GM12878 (cell line): ENCODE data around the gene BMAL2. TPM values are rescaled to one million over a fixed set of nuclear protein-coding genes. Genes with fewer than 3 reads are reported as not detected.

Source experiments
- ATAC-seq: fragments of 200-7000 bp; cut with Tn5 transposase; 3 replicates; pipeline ENCODE4 v1.9.1; 2020; ENCODE audit warnings: mild to moderate bottlenecking, moderate library complexity
- BruUV-seq: library from RNA; stranded (reverse); fragments of 400-500 nt; replicated peaks from 2 replicates; lab custom pipeline; 2021; lab: Mats Ljungman, UMichigan
- CTCF ChIA-PET: fragments of 300-600 bp; sonication (Branson Sonifier 250); formaldehyde crosslinking; extraction: SDS; loops from one replicate; lab custom pipeline; 2021; ENCODE audit warnings: inconsistent platforms; lab: Yijun Ruan, JAX
- POLR2A ChIA-PET: fragments of 350-600 bp; formaldehyde crosslinking; extraction: SDS; loops from one replicate; lab custom pipeline; 2021; ENCODE audit warnings: inconsistent platforms; lab: Charles Lee
- RAD21 ChIA-PET: fragments of 300-600 bp; sonication (Branson Sonifier 250); formaldehyde crosslinking; loops from one replicate; lab custom pipeline; 2023; ENCODE audit warnings: antibody characterized with exemption; ENCODE audit not compliant: unreplicated experiment; lab: Charles Lee
- SMC1A ChIA-PET: fragments of 300-600 bp; sonication (Branson Sonifier 250); formaldehyde crosslinking; loops from one replicate; lab custom pipeline; 2023; ENCODE audit not compliant: unreplicated experiment, uncharacterized antibody; lab: Charles Lee
- DNase-seq: peaks from one replicate; pipeline ENCODE4 v3.0.0-alpha.2; 2011; ENCODE audit warnings: low read depth, low spot score
- FAIRE-seq: peaks from 3 replicates; lab custom pipeline; 2011; peaks lifted over from hg19 to GRCh38; lab: Jason Lieb, UNC
- H2AFZ ChIP-seq: 2 replicates; pipeline ENCODE4 v1.6.0; 2011; ENCODE audit warnings: low read depth, low read length, control low read depth; ENCODE audit not compliant: control insufficient read depth
- H3K27ac ChIP-seq: 2 replicates; pipeline ENCODE4 v1.5.1; 2011; ENCODE audit warnings: control low read depth; ENCODE audit not compliant: control insufficient read depth, insufficient read depth
- H3K27me3 ChIP-seq, 2 experiments: replicated peaks in 1 of 2; 2 replicates each; pipeline versions ENCODE4 v1.6.0 to v1.6.1; 2011; ENCODE audit warnings: low read length in 1 of 2; ENCODE audit not compliant: control insufficient read depth in 2 of 2, insufficient read depth in 2 of 2
- H3K36me3 ChIP-seq, 2 experiments: 2 replicates each; pipeline ENCODE4 v1.5.1; 2011; ENCODE audit warnings: low read length in 1 of 2; ENCODE audit not compliant: control insufficient read depth in 2 of 2, insufficient read depth in 2 of 2
- H3K4me1 ChIP-seq: 2 replicates; pipeline ENCODE4 v1.6.1; 2011; ENCODE audit warnings: mild to moderate bottlenecking, low read length, moderate library complexity, mixed read lengths; ENCODE audit not compliant: control insufficient read depth, insufficient read depth
- H3K4me2 ChIP-seq: 2 replicates; pipeline ENCODE4 v1.6.0; 2011; ENCODE audit warnings: control low read depth; ENCODE audit not compliant: control insufficient read depth, insufficient read depth
- H3K4me3 ChIP-seq: fragments of 200-600 bp; sonication (generic); 2 replicates; pipeline ENCODE4 v1.5.1; 2016
- H3K79me2 ChIP-seq: 2 replicates; pipeline ENCODE4 v1.6.0; 2011; ENCODE audit warnings: low read length; ENCODE audit not compliant: control insufficient read depth, insufficient read depth
- H3K9ac ChIP-seq: 2 replicates; pipeline ENCODE4 v1.8.0; 2011; ENCODE audit warnings: low read length, control low read depth, mixed read lengths; ENCODE audit not compliant: control insufficient read depth, insufficient read depth
- H3K9me3 ChIP-seq: replicated peaks from 3 replicates; pipeline ENCODE4 v1.5.1; 2011; ENCODE audit warnings: mild to moderate bottlenecking, low read length; ENCODE audit not compliant: control insufficient read depth, insufficient read depth
- H4K20me1 ChIP-seq: 2 replicates; pipeline ENCODE4 v1.6.0; 2011; ENCODE audit not compliant: control insufficient read depth, insufficient read depth
- DPF2 ChIP-seq: fragments of 450-650 bp; IDR thresholded peaks from 2 replicates; pipeline ENCODE4 v1.6.1; 2017; ENCODE audit warnings: mild to moderate bottlenecking
- EGR1 ChIP-seq, 2 experiments: IDR thresholded peaks; 1 replicate in 1 of 2; 2 replicates in 1 of 2; pipeline ENCODE4 v1.6.1; 2011 to 2012; ENCODE audit warnings: low read depth in 2 of 2, low read length in 2 of 2, borderline replicate concordance in 1 of 2, mild to moderate bottlenecking in 1 of 2, moderate library complexity in 1 of 2
- ETV6 ChIP-seq, 2 experiments: fragments of 450-650 bp in 1 of 2; IDR thresholded peaks in 1 of 2; conservative IDR thresholded peaks in 1 of 2; 2 replicates each; pipeline ENCODE4 v1.6.1; 2014; ENCODE audit warnings: antibody characterized with exemption in 1 of 2, borderline replicate concordance in 1 of 2, low read depth in 1 of 2, mild to moderate bottlenecking in 1 of 2, moderate library complexity in 1 of 2
- EZH2 ChIP-seq: IDR thresholded peaks from 2 replicates; pipeline ENCODE4 v1.6.1; 2012; ENCODE audit warnings: low read depth, mild to moderate bottlenecking, control low read depth, inconsistent platforms, low read length, borderline replicate concordance; ENCODE audit not compliant: control insufficient read depth
- GABPA ChIP-seq: IDR thresholded peaks from 2 replicates; pipeline ENCODE4 v1.6.1; 2014; ENCODE audit warnings: antibody characterized with exemption, low read depth, mild to moderate bottlenecking, inconsistent platforms
- IRF4 ChIP-seq: IDR thresholded peaks from 2 replicates; pipeline ENCODE4 v1.6.1; 2011; ENCODE audit warnings: low read depth, low read length
- POU2F2 ChIP-seq: IDR thresholded peaks from 3 replicates; pipeline ENCODE4 v1.6.1; 2011; ENCODE audit warnings: low read depth, mild to moderate bottlenecking, low read length, borderline replicate concordance
- RELB ChIP-seq: fragments of 450-650 bp; IDR thresholded peaks from 2 replicates; pipeline ENCODE4 v1.6.1; 2017; ENCODE audit warnings: low read depth, mild to moderate bottlenecking, moderate library complexity
- SKIL ChIP-seq: fragments of 450-650 bp; IDR thresholded peaks from 2 replicates; pipeline ENCODE4 v1.6.1; 2017; ENCODE audit warnings: mild to moderate bottlenecking, low read depth, inconsistent platforms; ENCODE audit not compliant: poor library complexity, severe bottlenecking
- SMAD5 ChIP-seq: IDR thresholded peaks from 2 replicates; pipeline ENCODE4 v1.6.1; 2016; ENCODE audit warnings: antibody characterized with exemption, low read depth
- SUPT20H ChIP-seq: IDR thresholded peaks from 2 replicates; pipeline ENCODE4 v1.6.1; 2011; ENCODE audit warnings: low read depth, mild to moderate bottlenecking, low read length, moderate library complexity, borderline replicate concordance; ENCODE audit not compliant: control insufficient read depth
- WGBS: methylation state at CpG from one replicate; pipeline ENCODE4 v1.1.6; 2016; ENCODE audit warnings: low lambda C conversion rate; ENCODE audit not compliant: insufficient replicate concordance, insufficient coverage; ENCODE audit errors: missing lambda C conversion rate; 5-methylcytosine and 5-hydroxymethylcytosine counted together
- in situ Hi-C: fragments of 300-500 bp; cut with MboI; formaldehyde crosslinking; loops from 9 replicates; pipeline ENCODE4 v1.14.3; 2018; ENCODE audit warnings: mixed read lengths
- intact Hi-C: fragments of 100-400 bp; cut with micrococcal nuclease; formaldehyde crosslinking; loops from one replicate; pipeline ENCODE4 v1.14.2; 2022; ENCODE audit not compliant: unreplicated experiment
- polyA plus RNA-seq, 11 experiments: library from polyadenylated mRNA; depleted of rRNA in 4 of 11; unstranded in 6 of 11; stranded (reverse) in 5 of 11; fragments of >200 nt; fragmentation: Nextera tagmentation in 4 of 11; fragmentation: Illumina TruSeq in 1 of 11; extraction: Ambion mirVana in 4 of 11; extraction: Trizol in 1 of 11; gene quantifications; 1 replicate in 1 of 11; 2 replicates in 10 of 11; pipeline versions ENCODE4 v1.2.1 to v1.2.3, GENCODE V29; 2011 to 2016; ENCODE audit warnings: inconsistent platforms in 2 of 11, missing spikeins in 2 of 11, low read depth in 1 of 11
- total RNA-seq, 4 experiments: library from RNA; depleted of rRNA in 3 of 4; stranded (reverse); fragments of >200 nt in 3 of 4; fragmentation: Illumina TruSeq in 1 of 4; extraction: Trizol in 1 of 4; gene quantifications; 2 replicates each; pipeline versions ENCODE4 v1.2.1 to v1.2.3, GENCODE V29; 2013 to 2021
- TF ChIP-seq, protein P1 (sequence below), 3 experiments: IDR thresholded peaks in 2 of 3; conservative IDR thresholded peaks in 1 of 3; 2 replicates each; pipeline ENCODE4 v1.5.1; 2011; ENCODE audit warnings: low read depth in 3 of 3, low read length in 3 of 3, mild to moderate bottlenecking in 3 of 3, control low read depth in 2 of 3, moderate library complexity in 2 of 3, inconsistent platforms in 1 of 3, mixed read lengths in 1 of 3; ENCODE audit not compliant: control insufficient read depth in 2 of 3, insufficient read depth in 1 of 3; ENCODE audit errors: extremely low read depth in 1 of 3
- TF ChIP-seq, protein P2 (sequence below): fragments of 450-650 bp; formaldehyde crosslinking; IDR thresholded peaks from 2 replicates; pipeline ENCODE4 v1.4.0; 2020; ENCODE audit warnings: mild to moderate bottlenecking, moderate library complexity

BMAL2 gene
- total and polyA plus RNA-seq, 10 of the 15 experiments (the other 5 are each of a cell fraction or from before 2014, with no cell fraction given), result 7.9 to 53.6 (median 35.5) TPM

- no peaks in the 10 kb centered on the region for H3K4me1 ChIP-seq
- WGBS, result 94% methylated on average over 7 of the region's 7 CpGs
- ChIA-PET POLR2A (no interaction called here), SMC1A (interaction anchor here (0.9 to 2.6 kb wide), 3 partner anchors 9 to 22 kb away, joined by 3 to 8 read pairs (median 5); no protein-coding TSS in a partner anchor), RAD21 (interaction anchor here (1.0 kb wide), 1 partner anchor 14 kb away, joined by 3 read pairs; no protein-coding TSS in a partner anchor), CTCF (interaction anchor here (0.9 kb wide), 2 partner anchors 9 to 49 kb away, joined by 3 to 5 read pairs; no protein-coding TSS in a partner anchor)
- H3K27me3 ChIP-seq, result no peaks in the 10 kb centered on the region
- in situ Hi-C loops, result no loop called here
- no peak for FAIRE-seq
- DNase-seq, result no peak
- H3K9me3 ChIP-seq, result no peaks in the 10 kb centered on the region; the same call in 2 of the 3 replicates
- no peak overlapping the region for H3K27ac ChIP-seq
- H3K9ac ChIP-seq, result no peak overlapping the region
- H2AFZ ChIP-seq, result no peak overlapping the region
- intact Hi-C loops, result no loop called here
- H3K79me2 ChIP-seq, result peaks cover 46% of the 10 kb centered on the region
- ATAC-seq, result no peak
- H4K20me1 ChIP-seq, result no peaks in the 10 kb centered on the region
- no TSS peak for BruUV-seq
- H3K36me3 ChIP-seq, result 0 out of 4 replicates have a peak, but pooled peaks cover 0 to 2% of the 10 kb centered on the region in 2 experiments
- no peak overlapping the region for H3K4me3 ChIP-seq
- H3K4me2 ChIP-seq, result no peak overlapping the region
- TF ChIP-seq POU2F2, result no peak
- no peak for TF ChIP-seq IRF4
- no peak for TF ChIP-seq GABPA
- no peak for TF ChIP-seq ETV6 (conservative IDR thresholded peaks at IDR 0.05 in 1 of 2, IDR thresholded peaks at IDR 0.05 in 1 of 2; ENCODE audit: borderline replicate concordance in 1 of 2, low read depth in 1 of 2)
- no peak for TF ChIP-seq DPF2
- TF ChIP-seq, protein P1, sequence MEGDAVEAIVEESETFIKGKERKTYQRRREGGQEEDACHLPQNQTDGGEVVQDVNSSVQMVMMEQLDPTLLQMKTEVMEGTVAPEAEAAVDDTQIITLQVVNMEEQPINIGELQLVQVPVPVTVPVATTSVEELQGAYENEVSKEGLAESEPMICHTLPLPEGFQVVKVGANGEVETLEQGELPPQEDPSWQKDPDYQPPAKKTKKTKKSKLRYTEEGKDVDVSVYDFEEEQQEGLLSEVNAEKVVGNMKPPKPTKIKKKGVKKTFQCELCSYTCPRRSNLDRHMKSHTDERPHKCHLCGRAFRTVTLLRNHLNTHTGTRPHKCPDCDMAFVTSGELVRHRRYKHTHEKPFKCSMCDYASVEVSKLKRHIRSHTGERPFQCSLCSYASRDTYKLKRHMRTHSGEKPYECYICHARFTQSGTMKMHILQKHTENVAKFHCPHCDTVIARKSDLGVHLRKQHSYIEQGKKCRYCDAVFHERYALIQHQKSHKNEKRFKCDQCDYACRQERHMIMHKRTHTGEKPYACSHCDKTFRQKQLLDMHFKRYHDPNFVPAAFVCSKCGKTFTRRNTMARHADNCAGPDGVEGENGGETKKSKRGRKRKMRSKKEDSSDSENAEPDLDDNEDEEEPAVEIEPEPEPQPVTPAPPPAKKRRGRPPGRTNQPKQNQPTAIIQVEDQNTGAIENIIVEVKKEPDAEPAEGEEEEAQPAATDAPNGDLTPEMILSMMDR (IDR thresholded peaks at IDR 0.05 in 2 of 3, conservative IDR thresholded peaks at IDR 0.05 in 1 of 3; ENCODE audit: control insufficient read depth in 2 of 3, extremely low read depth in 1 of 3, insufficient read depth in 1 of 3, low read depth in 3 of 3, low read length in 3 of 3), result no peak
- TF ChIP-seq SKIL, result no peak
- no peak for TF ChIP-seq SUPT20H
- TF ChIP-seq, protein P2, sequence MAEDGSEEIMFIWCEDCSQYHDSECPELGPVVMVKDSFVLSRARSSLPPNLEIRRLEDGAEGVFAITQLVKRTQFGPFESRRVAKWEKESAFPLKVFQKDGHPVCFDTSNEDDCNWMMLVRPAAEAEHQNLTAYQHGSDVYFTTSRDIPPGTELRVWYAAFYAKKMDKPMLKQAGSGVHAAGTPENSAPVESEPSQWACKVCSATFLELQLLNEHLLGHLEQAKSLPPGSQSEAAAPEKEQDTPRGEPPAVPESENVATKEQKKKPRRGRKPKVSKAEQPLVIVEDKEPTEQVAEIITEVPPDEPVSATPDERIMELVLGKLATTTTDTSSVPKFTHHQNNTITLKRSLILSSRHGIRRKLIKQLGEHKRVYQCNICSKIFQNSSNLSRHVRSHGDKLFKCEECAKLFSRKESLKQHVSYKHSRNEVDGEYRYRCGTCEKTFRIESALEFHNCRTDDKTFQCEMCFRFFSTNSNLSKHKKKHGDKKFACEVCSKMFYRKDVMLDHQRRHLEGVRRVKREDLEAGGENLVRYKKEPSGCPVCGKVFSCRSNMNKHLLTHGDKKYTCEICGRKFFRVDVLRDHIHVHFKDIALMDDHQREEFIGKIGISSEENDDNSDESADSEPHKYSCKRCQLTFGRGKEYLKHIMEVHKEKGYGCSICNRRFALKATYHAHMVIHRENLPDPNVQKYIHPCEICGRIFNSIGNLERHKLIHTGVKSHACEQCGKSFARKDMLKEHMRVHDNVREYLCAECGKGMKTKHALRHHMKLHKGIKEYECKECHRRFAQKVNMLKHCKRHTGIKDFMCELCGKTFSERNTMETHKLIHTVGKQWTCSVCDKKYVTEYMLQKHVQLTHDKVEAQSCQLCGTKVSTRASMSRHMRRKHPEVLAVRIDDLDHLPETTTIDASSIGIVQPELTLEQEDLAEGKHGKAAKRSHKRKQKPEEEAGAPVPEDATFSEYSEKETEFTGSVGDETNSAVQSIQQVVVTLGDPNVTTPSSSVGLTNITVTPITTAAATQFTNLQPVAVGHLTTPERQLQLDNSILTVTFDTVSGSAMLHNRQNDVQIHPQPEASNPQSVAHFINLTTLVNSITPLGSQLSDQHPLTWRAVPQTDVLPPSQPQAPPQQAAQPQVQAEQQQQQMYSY (CRISPR knock-in tag), result no peak
- no peak for TF ChIP-seq SMAD5
- TF ChIP-seq EZH2, result no peak
- TF ChIP-seq EGR1 (IDR thresholded peaks at IDR 0.05; ENCODE audit: borderline replicate concordance in 1 of 2, low read depth in 2 of 2, low read length in 2 of 2), result no peak
- no peak for TF ChIP-seq RELB
Observed at GRCh38 chr12:27351476-27351875, 18.8 kb downstream of the BMAL2 start.
